Astrocyte of the spinal cord (primary cell): ENCODE measurements around the gene CYTH2.

Experiments used
- DNase-seq: peaks from one replicate; pipeline ENCODE4 v3.0.0; 2011; ENCODE audit warnings: low read depth, low spot score
- H3K4me3 ChIP-seq: 2 replicates; pipeline ENCODE4 v1.5.1; 2011; ENCODE audit warnings: low read depth, mild to moderate bottlenecking, low read length, moderate library complexity
- CTCF ChIP-seq: IDR thresholded peaks from 2 replicates; pipeline ENCODE4 v1.5.1; 2012; ENCODE audit warnings: low read depth, mild to moderate bottlenecking, low read length, inconsistent platforms
- in situ Hi-C: cut with HindIII; loops from 2 replicates; pipeline ENCODE4 v1.10.0; 2017; ENCODE audit warnings: low sequenced_read_pairs

Gene CYTH2

GRCh38 chr19:48451624-48452023, 17.5 kb upstream of the CYTH2 start:
- TF ChIP-seq CTCF, result no peak
- in situ Hi-C loops, result no loop called here
- DNase-seq, result no peak
- H3K4me3 ChIP-seq, result no peak overlapping the region

- no peak for DNase-seq
- H3K4me3 ChIP-seq, result no peak overlapping the region
- in situ Hi-C loops, result no loop called here
- TF ChIP-seq CTCF, result no peak
Observed at GRCh38 chr19:48452289-48453190, 16.6 kb upstream of the CYTH2 start.

GRCh38 chr19:48454150-48454730, 14.9 kb upstream of the CYTH2 start:
- DNase-seq, result no peak
- no peak for TF ChIP-seq CTCF
- no peak overlapping the region for H3K4me3 ChIP-seq
- in situ Hi-C loops, result no loop called here

GRCh38 chr19:48455171-48455907, 13.8 kb upstream of the CYTH2 start, which contains the start of gene KCNJ14:
KCNJ14 (plus strand) TSS chr19:48455574; CDS start chr19:48461725, 6,151 bp downstream.
- no peak within 1 kb of the TSS for H3K4me3 ChIP-seq
- no peak for DNase-seq
- TF ChIP-seq CTCF, result no peak
- in situ Hi-C loops, result no loop called here

- no peak overlapping the region for H3K4me3 ChIP-seq
Observed at GRCh38 chr19:48455908-48456562, 13.1 kb upstream of the CYTH2 start.

More at GRCh38 chr19:48455908-48456562, 13.1 kb upstream of the CYTH2 start:
- in situ Hi-C loops, result no loop called here
- no peak for TF ChIP-seq CTCF
- no peak for DNase-seq
